Activated CD4-positive, CD25-positive, alpha-beta regulatory T cell treated with anti-CD3 and anti-CD28 coated beads, Interleukin-2, amount 50 U/mL, for 72 hours (primary cell): ENCODE results near the gene HOGA1.
"Not testable (repeated sequence)": the region's sequence is repeated elsewhere in the genome, so short reads cannot be mapped to it uniquely, and the experiment has no call there.

ENCODE experiments used
- DNase-seq: peaks from one replicate; pipeline ENCODE4 v3.0.0; 2021

The HOGA1 gene

GRCh38 chr10:97612386-97612785 is 28.2 kb downstream of the HOGA1 start:
- DNase-seq: no peak

- DNase-seq: no peak
Measured at GRCh38 chr10:97618285-97618684, 34.1 kb downstream of the HOGA1 start.

- DNase-seq: no peak
Measured at GRCh38 chr10:97618733-97619132, 34.5 kb downstream of the HOGA1 start.

- DNase-seq: no peak
Measured at GRCh38 chr10:97623277-97623676, 39.1 kb downstream of the HOGA1 start.

GRCh38 chr10:97627731-97628130 is 43.5 kb downstream of the HOGA1 start:
- DNase-seq: no peak

GRCh38 chr10:97628228-97628627 is 44.0 kb downstream of the HOGA1 start:
- DNase-seq: no peak

GRCh38 chr10:97629289-97629688 is 45.1 kb downstream of the HOGA1 start:
- DNase-seq: no peak

GRCh38 chr10:97631098-97631497 is 46.9 kb downstream of the HOGA1 start:
- DNase-seq: no peak

- DNase-seq: peak; percentile 85
Measured at GRCh38 chr10:97632949-97633884, 49.0 kb downstream of the HOGA1 start, which contains the start of gene MORN4. MORN4 (minus strand) TSS chr10:97633500; CDS start chr10:97619653, 13,847 bp downstream.

GRCh38 chr10:97633921-97634320 is 49.7 kb downstream of the HOGA1 start:
- DNase-seq: no peak

GRCh38 chr10:97635577-97635976 is 51.4 kb downstream of the HOGA1 start:
- DNase-seq: no peak

GRCh38 chr10:97639090-97639489 is 54.9 kb downstream of the HOGA1 start:
- not testable (repeated sequence) for DNase-seq

GRCh38 chr10:97640174-97640867 is 56.1 kb downstream of the HOGA1 start, which contains the start of gene PI4K2A:
PI4K2A (plus strand) TSS chr10:97640671; CDS start chr10:97640743, 72 bp downstream.
- peak; percentile 98 for DNase-seq

GRCh38 chr10:97640868-97641811 is 57.0 kb downstream of the HOGA1 start:
- DNase-seq: peak; percentile 35

GRCh38 chr10:97642471-97643159 is 58.4 kb downstream of the HOGA1 start:
- DNase-seq: not testable (repeated sequence)

- DNase-seq: no peak
Measured at GRCh38 chr10:97643441-97643985, 59.3 kb downstream of the HOGA1 start.

GRCh38 chr10:97644936-97645335 is 60.7 kb downstream of the HOGA1 start:
- DNase-seq: no peak

- no peak for DNase-seq
Measured at GRCh38 chr10:97647556-97647955, 63.4 kb downstream of the HOGA1 start.

GRCh38 chr10:97648562-97649404 is 64.6 kb downstream of the HOGA1 start:
- no peak for DNase-seq

- not testable (repeated sequence) for DNase-seq
Measured at GRCh38 chr10:97649405-97649750, 65.2 kb downstream of the HOGA1 start.

- DNase-seq: no peak
Measured at GRCh38 chr10:97650726-97651125, 66.5 kb downstream of the HOGA1 start.
